GM23338 (cell line): ENCODE data around the gene TMPRSS9. TPM values are rescaled to one million over a fixed set of nuclear protein-coding genes. Genes with fewer than 3 reads are reported as not detected.

Experiments
- ATAC-seq: fragments of 200-7000 bp; cut with Tn5 transposase; 3 replicates; pipeline ENCODE4 v1.9.1; 2020
- DNase-seq: peaks from one replicate; pipeline ENCODE4 v3.0.0-alpha.2; 2015; ENCODE audit warnings: low spot score
- H2AFZ ChIP-seq: fragments of 200-600 bp; sonication (generic); 2 replicates; pipeline ENCODE4 v1.8.0; 2016; ENCODE audit warnings: antibody characterized with exemption, mild to moderate bottlenecking, moderate library complexity
- H3F3A ChIP-seq: fragments of 200-600 bp; sonication (generic); replicated peaks from 2 replicates; pipeline ENCODE4 v1.8.0; 2017; ENCODE audit warnings: antibody characterized with exemption, mixed run types, low read depth
- H3K27ac ChIP-seq: fragments of 200-600 bp; sonication (generic); 2 replicates; pipeline ENCODE4 v1.6.1; 2016; ENCODE audit warnings: low read depth
- H3K27me3 ChIP-seq: fragments of 200-600 bp; sonication (generic); 2 replicates; pipeline ENCODE4 v1.8.0; 2016; ENCODE audit warnings: mild to moderate bottlenecking, mixed run types, moderate library complexity; ENCODE audit not compliant: insufficient read depth
- H3K36me3 ChIP-seq: fragments of 200-600 bp; sonication (generic); 2 replicates; pipeline ENCODE4 v1.8.0; 2016; ENCODE audit warnings: mild to moderate bottlenecking; ENCODE audit not compliant: insufficient read depth
- H3K4me1 ChIP-seq: fragments of 200-600 bp; sonication (generic); 2 replicates; pipeline ENCODE4 v1.8.0; 2016; ENCODE audit warnings: mild to moderate bottlenecking, moderate library complexity; ENCODE audit not compliant: insufficient read depth
- H3K4me2 ChIP-seq: fragments of 200-600 bp; sonication (generic); 2 replicates; pipeline ENCODE4 v1.7.1; 2017; ENCODE audit warnings: mixed run types
- H3K4me3 ChIP-seq: fragments of 200-600 bp; sonication (generic); 2 replicates; pipeline ENCODE4 v1.6.1; 2016; ENCODE audit warnings: mixed run types
- H3K79me2 ChIP-seq: fragments of 200-600 bp; sonication (generic); replicated peaks from 2 replicates; pipeline ENCODE4 v1.8.0; 2017; ENCODE audit warnings: mild to moderate bottlenecking; ENCODE audit not compliant: insufficient read depth
- H3K9me2 ChIP-seq: fragments of 200-600 bp; sonication (generic); 2 replicates; pipeline ENCODE4 v1.8.0; 2017; ENCODE audit not compliant: insufficient read depth
- H4K20me1 ChIP-seq: fragments of 200-600 bp; sonication (generic); replicated peaks from 2 replicates; pipeline ENCODE4 v1.8.0; 2017; ENCODE audit warnings: mild to moderate bottlenecking; ENCODE audit not compliant: insufficient read depth
- H3K27ac Mint-ChIP-seq: 2 replicates; pipeline ENCODE4 v1.8.0; 2020; ENCODE audit warnings: inconsistent platforms, mild to moderate bottlenecking, moderate library complexity, mixed read lengths
- H3K27me3 Mint-ChIP-seq: 3 replicates; pipeline ENCODE4 v1.8.0; 2022; ENCODE audit warnings: low read depth, mild to moderate bottlenecking, moderate library complexity, mixed read lengths, inconsistent platforms; ENCODE audit not compliant: insufficient read depth, poor library complexity
- H3K36me3 Mint-ChIP-seq: 3 replicates; pipeline ENCODE4 v1.8.0; 2021; ENCODE audit warnings: low read depth, mild to moderate bottlenecking, inconsistent platforms, moderate library complexity, mixed read lengths
- H3K4me1 Mint-ChIP-seq: 3 replicates; pipeline ENCODE4 v1.8.0; 2020; ENCODE audit warnings: mild to moderate bottlenecking, inconsistent platforms, mixed read lengths
- H3K4me3 Mint-ChIP-seq: 3 replicates; pipeline ENCODE4 v1.8.0; 2021; ENCODE audit warnings: moderate library complexity, mild to moderate bottlenecking, inconsistent platforms, mixed read lengths
- H3K9me3 Mint-ChIP-seq: 3 replicates; pipeline ENCODE4 v1.8.0; 2020; ENCODE audit warnings: moderate library complexity, mild to moderate bottlenecking, inconsistent platforms, mixed read lengths
- CREB1 ChIP-seq: fragments of 250-450 bp; sonication (Bioruptor Pico); IDR thresholded peaks from 2 replicates; pipeline ENCODE4 v1.5.0; 2020; ENCODE audit warnings: low read depth, mild to moderate bottlenecking, moderate library complexity
- CTCF ChIP-seq, 2 experiments: fragments of 200-600 bp in 1 of 2; sonication (generic) in 1 of 2; conservative IDR thresholded peaks; 2 replicates each; pipeline versions ENCODE4 v1.5.1 to v1.6.1; 2016 to 2017; ENCODE audit warnings: antibody characterized with exemption in 2 of 2, low read depth in 2 of 2, mild to moderate bottlenecking in 2 of 2, moderate library complexity in 1 of 2
- ETS1 ChIP-seq: IDR thresholded peaks from 2 replicates; pipeline ENCODE4 v1.6.1; 2016; ENCODE audit warnings: antibody characterized with exemption
- EZH2 ChIP-seq: fragments of 200-600 bp; sonication (generic); IDR thresholded peaks from one replicate; pipeline ENCODE4 v1.8.0; 2017; ENCODE audit warnings: antibody characterized with exemption, mild to moderate bottlenecking, low read depth; ENCODE audit not compliant: unreplicated experiment
- EZH2phosphoT487 ChIP-seq: fragments of 200-600 bp; sonication (generic); IDR thresholded peaks from one replicate; pipeline ENCODE4 v1.8.1; 2018; ENCODE audit warnings: antibody characterized with exemption; ENCODE audit not compliant: unreplicated experiment
- JUNB ChIP-seq: IDR thresholded peaks from one replicate; pipeline ENCODE4 v1.6.1; 2016; ENCODE audit warnings: antibody characterized with exemption; ENCODE audit not compliant: unreplicated experiment
- NANOG ChIP-seq: IDR thresholded peaks from 2 replicates; pipeline ENCODE4 v1.6.1; 2016; ENCODE audit warnings: antibody characterized with exemption, borderline replicate concordance
- POLR2AphosphoS5 ChIP-seq: IDR thresholded peaks from 2 replicates; pipeline ENCODE4 v1.6.1; 2016; ENCODE audit warnings: antibody characterized with exemption, low read depth
- REST ChIP-seq: IDR thresholded peaks from one replicate; pipeline ENCODE4 v1.6.1; 2018; ENCODE audit warnings: antibody characterized with exemption; ENCODE audit not compliant: unreplicated experiment
- STAT1 ChIP-seq: IDR thresholded peaks from one replicate; pipeline ENCODE4 v1.6.1; 2016; ENCODE audit warnings: antibody characterized with exemption; ENCODE audit not compliant: unreplicated experiment
- ZNF114 ChIP-seq: fragments of 250-450 bp; sonication (Bioruptor Pico); IDR thresholded peaks from 2 replicates; pipeline ENCODE4 v1.5.0; 2020; ENCODE audit warnings: mild to moderate bottlenecking, moderate library complexity
- ZNF331 ChIP-seq: fragments of 250-450 bp; sonication (Bioruptor Pico); IDR thresholded peaks from 2 replicates; pipeline ENCODE4 v1.5.0; 2020; ENCODE audit warnings: low read depth, mild to moderate bottlenecking, moderate library complexity
- ZNF462 ChIP-seq: fragments of 250-450 bp; sonication (Bioruptor Pico); IDR thresholded peaks from 2 replicates; pipeline ENCODE4 v1.5.0; 2020; ENCODE audit warnings: mild to moderate bottlenecking, moderate library complexity
- polyA plus RNA-seq: library from polyadenylated mRNA; unstranded; fragments of >200 nt; fragmentation: Nextera tagmentation; extraction: Ambion mirVana; gene quantifications from 2 replicates; pipeline ENCODE4 v1.2.1, GENCODE V29; 2016
- total RNA-seq: library from RNA; depleted of rRNA; stranded (reverse); fragments of >200 nt; shearing (Covaris generic); gene quantifications from 2 replicates; pipeline ENCODE4 v1.2.3, GENCODE V29; 2014

Gene TMPRSS9
- total and polyA plus RNA-seq, 2 experiments from 2014 or later: 0.05 to 0.28 TPM

GRCh38 chr19:2338055-2338615 is 21.9 kb upstream of the TMPRSS9 start:
- H2AFZ ChIP-seq: no peak overlapping the region
- H3K4me3 ChIP-seq: no peak overlapping the region
- H3K36me3 Mint-ChIP-seq: peaks cover 28% of the 10 kb centered on the region
- H3K4me2 ChIP-seq: no peak overlapping the region
- H3K27ac ChIP-seq: no peak overlapping the region
- no peaks in the 10 kb centered on the region for H3K36me3 ChIP-seq
- peaks cover 10% of the 10 kb centered on the region for H3K4me1 Mint-ChIP-seq
- H3K9me3 Mint-ChIP-seq: peaks cover 13% of the 10 kb centered on the region
- DNase-seq (no peak), ATAC-seq (no peak)
- H3K9me2 ChIP-seq: no peaks in the 10 kb centered on the region; the same call in 1 of the 2 replicates
- no peak overlapping the region for H3K4me3 Mint-ChIP-seq
- H4K20me1 ChIP-seq: peaks cover 9% of the 10 kb centered on the region
- H3K27ac Mint-ChIP-seq: no peak overlapping the region
- TF ChIP-seq ZNF114 (CRISPR knock-in tag) (no peak), EZH2 (no peak), CREB1 (CRISPR knock-in tag) (no peak), STAT1 (no peak), REST (no peak), ZNF331 (CRISPR knock-in tag) (no peak), NANOG (no peak), ETS1 (no peak), POLR2AphosphoS5 (no peak), CTCF (conservative IDR thresholded peaks at IDR 0.05; ENCODE audit: low read depth in 2 of 2) (no peak), EZH2phosphoT487 (no peak), JUNB (no peak), ZNF462 (no peak)
- peaks cover 10% of the 10 kb centered on the region for H3K27me3 Mint-ChIP-seq
- peaks cover 22% of the 10 kb centered on the region for H3K79me2 ChIP-seq
- H3K27me3 ChIP-seq: no peaks in the 10 kb centered on the region
- H3F3A ChIP-seq: peaks cover 24% of the 10 kb centered on the region
- H3K4me1 ChIP-seq: no peaks in the 10 kb centered on the region
